ENCODE data around the gene KRTAP12-2.
"Not testable (repeated sequence)": the region's sequence is repeated elsewhere in the genome, so short reads cannot be mapped to it uniquely, and the experiment has no call there.

Gene KRTAP12-2

GRCh38 chr21:44697172-44697810 is 30.6 kb upstream of the KRTAP12-2 start, which contains the start of gene KRTAP10-12:
KRTAP10-12 (plus strand) TSS chr21:44697172; CDS start chr21:44697202, 30 bp downstream.
- H3K36me3 Mint-ChIP-seq; H3K4me1 Mint-ChIP-seq; H3K9me3 Mint-ChIP-seq; H3K4me3 Mint-ChIP-seq; H3K27ac Mint-ChIP-seq; ATAC-seq (ENCODE audit: low read depth); DNase-seq (ENCODE audit: low spot score in 2 of 2): not testable (repeated sequence)
- H3K27me3 Mint-ChIP-seq: peaks cover 38% of the 10 kb centered on the region

GRCh38 chr21:44696572-44696971 is 29.8 kb upstream of the KRTAP12-2 start:
- no peak overlapping the region for H3K4me3 Mint-ChIP-seq
- DNase-seq (ENCODE audit: low spot score in 2 of 2): no peak

GRCh38 chr21:44695641-44696040 is 28.9 kb upstream of the KRTAP12-2 start:
- Mint-ChIP-seq H3K4me1 (peaks cover 5% of the 10 kb centered on the region), H3K36me3 (peaks cover 1% of the 10 kb centered on the region), H3K9me3 (peaks cover 10% of the 10 kb centered on the region), H3K27me3 (peaks cover 32% of the 10 kb centered on the region), H3K4me3 (no peak overlapping the region), H3K27ac (no peak overlapping the region)
- no peak for DNase-seq (ENCODE audit: low spot score in 2 of 2)
- ATAC-seq (ENCODE audit: low read depth): no peak

More at GRCh38 chr21:44696572-44696971, 29.8 kb upstream of the KRTAP12-2 start:
- H3K9me3 Mint-ChIP-seq: peaks cover 9% of the 10 kb centered on the region
- H3K27ac Mint-ChIP-seq: no peak overlapping the region
- no peak for ATAC-seq (ENCODE audit: low read depth)
- H3K36me3 Mint-ChIP-seq: peaks cover 1% of the 10 kb centered on the region
- H3K27me3 Mint-ChIP-seq: peaks cover 33% of the 10 kb centered on the region
- peaks cover 3% of the 10 kb centered on the region for H3K4me1 Mint-ChIP-seq

- Mint-ChIP-seq H3K4me1 (peaks cover 5% of the 10 kb centered on the region), H3K27ac (no peak overlapping the region), H3K36me3 (peaks cover 1% of the 10 kb centered on the region), H3K9me3 (peaks cover 10% of the 10 kb centered on the region), H3K27me3 (peaks cover 34% of the 10 kb centered on the region), H3K4me3 (no peak overlapping the region)
- DNase-seq (ENCODE audit: low spot score in 2 of 2) (no peak), ATAC-seq (ENCODE audit: low read depth) (no peak)
Observed at GRCh38 chr21:44695184-44695583, 28.5 kb upstream of the KRTAP12-2 start.

- Mint-ChIP-seq H3K4me3 (no peak overlapping the region), H3K27ac (no peak overlapping the region), H3K27me3 (peaks cover 33% of the 10 kb centered on the region), H3K9me3 (peaks cover 10% of the 10 kb centered on the region), H3K36me3 (peaks cover 1% of the 10 kb centered on the region), H3K4me1 (peaks cover 5% of the 10 kb centered on the region)
- DNase-seq (ENCODE audit: low spot score in 2 of 2) (no peak), ATAC-seq (ENCODE audit: low read depth) (no peak)
Observed at GRCh38 chr21:44694776-44695175, 28.0 kb upstream of the KRTAP12-2 start.

- Mint-ChIP-seq H3K4me1 (peaks cover 2% of the 10 kb centered on the region), H3K36me3 (peaks cover 1% of the 10 kb centered on the region), H3K9me3 (peaks cover 10% of the 10 kb centered on the region)
Observed at GRCh38 chr21:44692798-44693512, 26.2 kb upstream of the KRTAP12-2 start.

GRCh38 chr21:44691686-44692085 is 25.0 kb upstream of the KRTAP12-2 start:
- Mint-ChIP-seq H3K9me3 (peaks cover 10% of the 10 kb centered on the region), H3K36me3 (peaks cover 1% of the 10 kb centered on the region), H3K4me1 (peaks cover 2% of the 10 kb centered on the region), H3K27me3 (peaks cover 20% of the 10 kb centered on the region), H3K4me3 (no peak overlapping the region), H3K27ac (no peak overlapping the region)
- no peak for DNase-seq (ENCODE audit: low spot score in 2 of 2)
- no peak for ATAC-seq (ENCODE audit: low read depth)

More at GRCh38 chr21:44692798-44693512, 26.2 kb upstream of the KRTAP12-2 start:
- DNase-seq (ENCODE audit: low spot score in 2 of 2) (no peak), ATAC-seq (ENCODE audit: low read depth) (no peak)
- no peak overlapping the region for H3K27ac Mint-ChIP-seq
- peaks cover 26% of the 10 kb centered on the region for H3K27me3 Mint-ChIP-seq
- no peak overlapping the region for H3K4me3 Mint-ChIP-seq

GRCh38 chr21:44689740-44690139 is 23.0 kb upstream of the KRTAP12-2 start:
- not testable (repeated sequence) for H3K27ac Mint-ChIP-seq; H3K36me3 Mint-ChIP-seq; ATAC-seq (ENCODE audit: low read depth); H3K4me3 Mint-ChIP-seq; DNase-seq (ENCODE audit: low spot score in 2 of 2); H3K4me1 Mint-ChIP-seq
- H3K9me3 Mint-ChIP-seq: peaks cover 10% of the 10 kb centered on the region
- H3K27me3 Mint-ChIP-seq: peaks cover 25% of the 10 kb centered on the region

GRCh38 chr21:44687671-44688070 is 20.9 kb upstream of the KRTAP12-2 start:
- DNase-seq (ENCODE audit: low spot score in 2 of 2): no peak
- Mint-ChIP-seq H3K27me3 (peaks cover 29% of the 10 kb centered on the region), H3K4me1 (peaks cover 2% of the 10 kb centered on the region), H3K9me3 (peaks cover 2% of the 10 kb centered on the region), H3K4me3 (no peak overlapping the region), H3K27ac (no peak overlapping the region), H3K36me3 (no peaks in the 10 kb centered on the region)
- ATAC-seq (ENCODE audit: low read depth): no peak

GRCh38 chr21:44686843-44687561 is 20.3 kb upstream of the KRTAP12-2 start:
- Mint-ChIP-seq H3K4me3 (no peak overlapping the region), H3K4me1 (peaks cover 2% of the 10 kb centered on the region), H3K27me3 (peaks cover 34% of the 10 kb centered on the region), H3K9me3 (peaks cover 2% of the 10 kb centered on the region), H3K36me3 (no peaks in the 10 kb centered on the region), H3K27ac (no peak overlapping the region)
- ATAC-seq (ENCODE audit: low read depth) (no peak), DNase-seq (ENCODE audit: low spot score in 2 of 2) (no peak)

- peaks cover 2% of the 10 kb centered on the region for H3K4me1 Mint-ChIP-seq
- no peak overlapping the region for H3K4me3 Mint-ChIP-seq
- peaks cover 38% of the 10 kb centered on the region for H3K27me3 Mint-ChIP-seq
- H3K9me3 Mint-ChIP-seq: peaks cover 2% of the 10 kb centered on the region
- ATAC-seq (ENCODE audit: low read depth) (no peak), DNase-seq (ENCODE audit: low spot score in 2 of 2) (no peak)
- no peaks in the 10 kb centered on the region for H3K36me3 Mint-ChIP-seq
- no peak overlapping the region for H3K27ac Mint-ChIP-seq
Observed at GRCh38 chr21:44686000-44686781, 19.5 kb upstream of the KRTAP12-2 start.

- peaks cover 37% of the 10 kb centered on the region for H3K27me3 Mint-ChIP-seq
- ATAC-seq (ENCODE audit: low read depth); H3K36me3 Mint-ChIP-seq; H3K27ac Mint-ChIP-seq; H3K4me1 Mint-ChIP-seq; H3K4me3 Mint-ChIP-seq; DNase-seq (ENCODE audit: low spot score in 2 of 2); H3K9me3 Mint-ChIP-seq: not testable (repeated sequence)
Observed at GRCh38 chr21:44685050-44685449, 18.3 kb upstream of the KRTAP12-2 start.

- H3K4me3 Mint-ChIP-seq: no peak overlapping the region
- DNase-seq (ENCODE audit: low spot score in 2 of 2): no peak
- H3K36me3 Mint-ChIP-seq: no peaks in the 10 kb centered on the region
- peaks cover 35% of the 10 kb centered on the region for H3K27me3 Mint-ChIP-seq
- no peaks in the 10 kb centered on the region for H3K9me3 Mint-ChIP-seq
- H3K27ac Mint-ChIP-seq: no peak overlapping the region
- H3K4me1 Mint-ChIP-seq: no peaks in the 10 kb centered on the region
- no peak for ATAC-seq (ENCODE audit: low read depth)
Observed at GRCh38 chr21:44684483-44684882, 17.8 kb upstream of the KRTAP12-2 start.

All from memory B cell (primary cell).